Activated T-helper 1 cell treated with anti-CD3 and anti-CD28 coated beads, Interleukin-12 subunit alpha, Interleukin-12 subunit beta, Interleukin-2, Interleukin-4 antibody, amounts not matched to agents 30 ng/mL and 10 ng/mL and 1 ng/mL, durations not matched to agents 14 hours and 24 hours and 36 hours (primary cell): ENCODE measurements around the gene RIT2. TPM values are rescaled to one million over a fixed set of nuclear protein-coding genes. Genes with fewer than 3 reads are reported as not detected.
"Not testable (repeated sequence)": the region's sequence is repeated elsewhere in the genome, so short reads cannot be mapped to it uniquely, and the experiment has no call there.

ENCODE experiments used
- DNase-seq: peaks from one replicate; pipeline ENCODE4 v3.0.0; 2021; ENCODE audit warnings: low spot score
- H3K27ac Mint-ChIP-seq: one replicate; pipeline ENCODE4 v1.8.0; 2021; ENCODE audit warnings: mild to moderate bottlenecking, mixed read lengths
- H3K27me3 Mint-ChIP-seq: one replicate; pipeline ENCODE4 v1.8.0; 2022; ENCODE audit warnings: mild to moderate bottlenecking, moderate library complexity, mixed read lengths; ENCODE audit not compliant: insufficient read depth
- H3K36me3 Mint-ChIP-seq: one replicate; pipeline ENCODE4 v1.8.0; 2021; ENCODE audit warnings: low read depth, mixed read lengths
- H3K4me1 Mint-ChIP-seq: one replicate; pipeline ENCODE4 v1.8.0; 2021; ENCODE audit warnings: low read depth, mixed read lengths
- H3K4me3 Mint-ChIP-seq: one replicate; pipeline ENCODE4 v1.8.0; 2021; ENCODE audit warnings: mild to moderate bottlenecking, moderate library complexity, mixed read lengths
- H3K9me3 Mint-ChIP-seq: one replicate; pipeline ENCODE4 v1.8.0; 2021; ENCODE audit warnings: mixed read lengths
- intact Hi-C: fragments of 100-400 bp; cut with micrococcal nuclease; formaldehyde crosslinking; loops from one replicate; pipeline ENCODE4 v1.15.1; 2024
- total RNA-seq: library from RNA; stranded (reverse); gene quantifications from 2 replicates; pipeline ENCODE4 v1.2.3, GENCODE V29; 2022

RIT2 gene
- total RNA-seq, 1 donor from 2014 or later: not detected

GRCh38 chr18:42830936-42831335, 284.5 kb downstream of the RIT2 start:
- no peak overlapping the region for H3K27ac Mint-ChIP-seq
- no peaks in the 10 kb centered on the region for H3K9me3 Mint-ChIP-seq
- no peak for DNase-seq
- H3K36me3 Mint-ChIP-seq: no peaks in the 10 kb centered on the region
- no peak overlapping the region for H3K4me3 Mint-ChIP-seq
- H3K27me3 Mint-ChIP-seq: no peaks in the 10 kb centered on the region
- intact Hi-C loops: no loop called here
- no peaks in the 10 kb centered on the region for H3K4me1 Mint-ChIP-seq

DNA sequence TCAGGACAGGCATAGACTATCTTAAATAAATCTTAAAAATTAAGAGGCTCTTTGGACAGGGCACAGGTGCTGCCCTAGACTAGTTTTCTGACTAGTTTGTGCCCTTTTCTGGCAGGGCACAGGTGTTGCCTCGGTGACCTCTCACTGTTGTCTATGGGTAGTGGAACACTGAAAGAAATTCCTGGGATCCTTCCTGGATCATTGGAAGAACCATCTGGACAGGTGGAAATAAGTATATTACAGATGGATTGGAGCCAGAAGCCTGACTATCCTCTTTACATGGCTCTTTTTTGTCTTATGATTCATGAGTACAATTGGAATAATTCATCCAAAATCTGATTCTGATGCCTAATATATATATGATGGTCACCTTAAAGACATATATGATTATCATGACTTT, 286.6 kb downstream of the RIT2 start:
- H3K36me3 Mint-ChIP-seq: no peaks in the 10 kb centered on the region
- no peak for DNase-seq
- H3K27me3 Mint-ChIP-seq: no peaks in the 10 kb centered on the region
- H3K9me3 Mint-ChIP-seq: no peaks in the 10 kb centered on the region
- H3K27ac Mint-ChIP-seq: no peak overlapping the region
- H3K4me1 Mint-ChIP-seq: no peaks in the 10 kb centered on the region
- no peak overlapping the region for H3K4me3 Mint-ChIP-seq
- intact Hi-C loops: no loop called here

DNA sequence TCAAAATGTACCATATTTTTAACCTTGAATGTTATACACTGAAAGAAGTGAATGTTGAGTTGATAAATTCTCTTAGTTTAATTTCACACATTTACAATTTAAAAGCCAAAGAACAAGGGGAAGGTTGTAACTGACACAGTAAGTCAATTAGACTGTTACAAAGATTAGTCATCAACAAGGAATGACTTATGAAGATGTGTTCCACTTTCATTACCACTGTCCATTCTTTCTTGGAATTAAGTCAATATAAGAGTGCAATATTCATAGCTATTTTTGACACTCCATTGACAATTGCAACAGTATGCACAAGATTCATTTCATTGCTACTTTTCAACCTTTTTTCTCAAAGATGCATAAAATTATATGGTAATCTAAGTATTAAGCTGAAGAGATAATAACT, 291.3 kb downstream of the RIT2 start:
- Mint-ChIP-seq H3K4me3 (no peak overlapping the region), H3K27me3 (no peaks in the 10 kb centered on the region), H3K36me3 (no peaks in the 10 kb centered on the region), H3K27ac (no peak overlapping the region), H3K9me3 (no peaks in the 10 kb centered on the region), H3K4me1 (no peaks in the 10 kb centered on the region)
- intact Hi-C loops: no loop called here
- DNase-seq: no peak

DNA sequence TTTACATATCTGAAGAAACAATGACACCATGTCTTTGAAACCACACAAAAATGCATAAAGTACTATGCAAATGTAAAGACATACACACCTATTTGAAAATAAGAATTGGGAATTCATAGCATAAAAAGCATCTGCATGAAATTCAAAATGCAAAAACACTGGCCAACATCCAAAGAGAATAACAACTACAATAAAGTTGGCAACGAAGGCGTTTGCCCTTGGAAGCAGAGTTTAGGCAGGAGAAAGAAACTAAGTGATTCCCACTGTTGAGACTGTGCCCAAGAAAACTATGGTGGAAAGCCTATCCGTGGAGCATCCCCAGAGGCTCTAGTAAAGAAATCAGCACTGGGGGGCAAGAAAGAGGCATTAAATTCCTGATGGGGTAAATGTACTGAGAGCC, 292.8 kb downstream of the RIT2 start:
- no peak overlapping the region for H3K4me3 Mint-ChIP-seq
- no peaks in the 10 kb centered on the region for H3K9me3 Mint-ChIP-seq
- no peaks in the 10 kb centered on the region for H3K27me3 Mint-ChIP-seq
- H3K4me1 Mint-ChIP-seq: no peaks in the 10 kb centered on the region
- H3K36me3 Mint-ChIP-seq: no peaks in the 10 kb centered on the region
- intact Hi-C loops: no loop called here
- no peak for DNase-seq
- H3K27ac Mint-ChIP-seq: no peak overlapping the region

DNA sequence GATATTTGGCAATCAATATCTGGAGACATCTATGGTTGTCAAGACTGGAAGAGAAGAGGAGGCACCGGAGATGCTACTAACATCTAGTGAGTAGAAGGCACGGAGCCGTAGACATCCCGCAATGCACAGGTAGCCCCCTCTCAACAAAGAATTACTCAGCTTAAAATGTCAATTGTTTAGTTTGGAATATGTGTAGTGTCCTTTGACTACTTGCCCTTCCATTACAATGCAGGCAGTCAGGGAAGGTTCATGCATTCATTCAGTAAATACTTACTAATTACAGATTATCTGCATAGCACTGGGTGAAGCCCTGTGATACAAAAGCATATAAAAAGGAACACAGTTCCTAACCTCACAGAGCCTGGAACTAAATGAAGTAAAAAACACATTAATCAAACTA, 294.0 kb downstream of the RIT2 start:
- Mint-ChIP-seq H3K4me1 (no peaks in the 10 kb centered on the region), H3K9me3 (peaks cover 3% of the 10 kb centered on the region), H3K36me3 (no peaks in the 10 kb centered on the region), H3K27me3 (no peaks in the 10 kb centered on the region), H3K4me3 (no peak overlapping the region), H3K27ac (no peak overlapping the region)
- intact Hi-C loops: no loop called here
- no peak for DNase-seq

DNA sequence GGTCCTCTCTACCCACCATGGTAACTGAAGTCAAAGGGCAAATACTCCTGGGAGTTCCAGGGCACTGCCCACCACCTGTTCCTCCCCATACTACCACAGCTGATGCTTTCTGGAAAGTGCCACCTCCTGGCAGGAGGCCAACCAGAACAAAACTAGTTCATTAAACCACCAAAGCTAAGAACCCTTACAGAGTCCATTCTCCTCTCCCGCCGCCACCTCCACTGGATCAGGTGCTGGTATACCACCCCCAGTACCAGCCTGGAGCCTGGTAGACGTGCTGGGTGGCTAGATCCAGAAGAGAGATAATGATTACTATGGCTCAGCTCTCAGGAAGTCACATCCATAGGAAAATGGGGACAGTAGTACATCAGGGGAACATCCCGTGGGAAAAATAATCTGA, 300.9 kb downstream of the RIT2 start:
- intact Hi-C loops: loop anchor here (2.0 kb wide), 1 partner anchor 46 kb away; no protein-coding TSS in a partner anchor
- H3K27me3 Mint-ChIP-seq: no peaks in the 10 kb centered on the region
- H3K9me3 Mint-ChIP-seq: peaks cover 13% of the 10 kb centered on the region

DNA sequence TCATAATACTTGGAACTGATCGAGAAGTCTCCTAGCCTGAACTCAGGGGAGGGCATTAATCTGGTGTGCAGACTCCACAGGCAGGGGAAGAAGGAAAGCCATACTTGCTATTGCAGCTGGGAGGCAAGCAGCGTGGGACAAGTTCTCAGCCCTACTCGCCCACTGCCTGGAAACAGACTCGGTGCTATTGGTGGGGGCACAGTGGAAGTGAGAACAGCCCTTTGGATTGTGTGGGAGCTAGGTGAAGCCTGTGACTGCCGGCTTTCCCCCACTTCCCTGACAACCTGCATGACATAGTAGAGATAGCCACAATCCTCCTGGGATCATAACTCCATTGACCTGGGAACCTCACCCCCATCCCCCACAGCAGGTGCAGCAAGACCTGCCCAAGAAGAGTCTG, 301.3 kb downstream of the RIT2 start:
- Mint-ChIP-seq H3K4me3 (no peak overlapping the region), H3K27me3 (no peaks in the 10 kb centered on the region), H3K27ac (no peak overlapping the region)

More for the DNA sequence above, 300.9 kb downstream of the RIT2 start:
- no peaks in the 10 kb centered on the region for H3K36me3 Mint-ChIP-seq
- no peak overlapping the region for H3K27ac Mint-ChIP-seq
- no peaks in the 10 kb centered on the region for H3K4me1 Mint-ChIP-seq
- DNase-seq: no peak
- no peak overlapping the region for H3K4me3 Mint-ChIP-seq

DNA sequence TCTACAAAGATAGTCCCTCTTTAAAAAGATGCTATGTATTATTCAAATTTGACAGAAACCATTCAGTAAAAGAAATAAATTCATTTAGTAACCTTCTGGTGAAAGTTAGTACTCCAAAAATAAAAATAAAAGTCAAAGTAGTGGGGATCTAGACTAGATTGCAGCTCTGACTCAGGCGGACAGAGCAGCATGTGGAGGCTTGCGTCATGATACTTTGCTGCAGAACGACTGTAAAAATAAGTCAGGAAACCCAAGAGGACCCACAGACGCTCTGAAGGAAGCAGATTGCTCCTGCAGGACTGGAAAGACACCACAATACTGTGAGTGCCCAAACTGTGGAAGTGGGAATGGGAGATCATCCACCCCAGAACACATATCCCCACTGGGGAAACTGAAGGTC, 301.9 kb downstream of the RIT2 start:
- no peak overlapping the region for H3K4me3 Mint-ChIP-seq
- no peaks in the 10 kb centered on the region for H3K27me3 Mint-ChIP-seq
- no peaks in the 10 kb centered on the region for H3K36me3 Mint-ChIP-seq
- intact Hi-C loops: no loop called here
- no peak for DNase-seq
- H3K4me1 Mint-ChIP-seq: no peaks in the 10 kb centered on the region
- no peak overlapping the region for H3K27ac Mint-ChIP-seq
- peaks cover 13% of the 10 kb centered on the region for H3K9me3 Mint-ChIP-seq

More for the DNA sequence above, 301.3 kb downstream of the RIT2 start:
- no peaks in the 10 kb centered on the region for H3K36me3 Mint-ChIP-seq
- H3K4me1 Mint-ChIP-seq: no peaks in the 10 kb centered on the region
- intact Hi-C loops: loop anchor here (2.0 kb wide), 1 partner anchor 45 kb away; no protein-coding TSS in a partner anchor
- DNase-seq: no peak
- H3K9me3 Mint-ChIP-seq: peaks cover 13% of the 10 kb centered on the region

DNA sequence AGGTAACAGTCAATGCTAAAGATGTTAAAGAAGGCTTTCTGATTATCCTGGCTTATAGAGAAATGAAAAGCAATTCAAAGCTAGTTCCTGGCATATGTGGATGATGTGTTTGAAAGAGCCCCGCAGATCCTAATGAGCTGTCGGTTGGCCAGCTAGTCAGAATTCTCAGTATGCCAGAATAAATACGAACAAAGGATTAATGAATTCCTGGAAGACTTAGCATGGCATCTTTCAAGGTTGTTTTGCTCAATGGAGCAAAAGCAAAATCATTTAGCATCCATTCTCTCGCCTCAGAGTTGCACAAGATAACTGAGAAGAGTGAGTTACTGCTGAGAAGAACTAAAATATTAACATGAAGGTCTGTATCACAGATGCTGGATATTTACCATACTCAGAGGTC, 307.6 kb downstream of the RIT2 start:
- intact Hi-C loops: no loop called here
- DNase-seq: no peak
- H3K4me3 Mint-ChIP-seq: no peak overlapping the region
- peaks cover 5% of the 10 kb centered on the region for H3K9me3 Mint-ChIP-seq
- H3K4me1 Mint-ChIP-seq: no peaks in the 10 kb centered on the region
- no peak overlapping the region for H3K27ac Mint-ChIP-seq
- H3K27me3 Mint-ChIP-seq: no peaks in the 10 kb centered on the region
- no peaks in the 10 kb centered on the region for H3K36me3 Mint-ChIP-seq

- H3K36me3 Mint-ChIP-seq: no peaks in the 10 kb centered on the region
- no peak overlapping the region for H3K27ac Mint-ChIP-seq
- H3K9me3 Mint-ChIP-seq: no peaks in the 10 kb centered on the region
- no peaks in the 10 kb centered on the region for H3K27me3 Mint-ChIP-seq
- no peak for DNase-seq
- no peak overlapping the region for H3K4me3 Mint-ChIP-seq
- intact Hi-C loops: no loop called here
- H3K4me1 Mint-ChIP-seq: no peaks in the 10 kb centered on the region
Observed at GRCh38 chr18:42801706-42802105, 313.8 kb downstream of the RIT2 start.

- Mint-ChIP-seq H3K4me3 (no peak overlapping the region), H3K27me3 (no peaks in the 10 kb centered on the region), H3K27ac (no peak overlapping the region), H3K9me3 (no peaks in the 10 kb centered on the region), H3K36me3 (no peaks in the 10 kb centered on the region), H3K4me1 (no peaks in the 10 kb centered on the region)
- no peak for DNase-seq
- intact Hi-C loops: no loop called here
Observed at GRCh38 chr18:42798606-42799170, 316.8 kb downstream of the RIT2 start.

- intact Hi-C loops, H3K36me3 Mint-ChIP-seq, H3K9me3 Mint-ChIP-seq, DNase-seq, H3K4me3 Mint-ChIP-seq, H3K4me1 Mint-ChIP-seq, H3K27me3 Mint-ChIP-seq, H3K27ac Mint-ChIP-seq: not testable (repeated sequence)
Observed at GRCh38 chr18:42795213-42795789, 320.2 kb downstream of the RIT2 start.

GRCh38 chr18:42792731-42793130, 322.8 kb downstream of the RIT2 start:
- Mint-ChIP-seq H3K4me3 (no peak overlapping the region), H3K36me3 (no peaks in the 10 kb centered on the region), H3K4me1 (no peaks in the 10 kb centered on the region), H3K27me3 (no peaks in the 10 kb centered on the region), H3K9me3 (no peaks in the 10 kb centered on the region), H3K27ac (no peak overlapping the region)
- no peak for DNase-seq
- intact Hi-C loops: no loop called here

- Mint-ChIP-seq H3K27me3 (no peaks in the 10 kb centered on the region), H3K4me1 (no peaks in the 10 kb centered on the region), H3K4me3 (no peak overlapping the region), H3K27ac (no peak overlapping the region), H3K36me3 (no peaks in the 10 kb centered on the region), H3K9me3 (no peaks in the 10 kb centered on the region)
- intact Hi-C loops: no loop called here
- DNase-seq: no peak
Observed at GRCh38 chr18:42784632-42785031, 330.9 kb downstream of the RIT2 start.
